OCI-M1 (cell line): ENCODE data around the gene TRIP6.
"Not testable (repeated sequence)": the region's sequence is repeated elsewhere in the genome, so short reads cannot be mapped to it uniquely, and the experiment has no call there.

ENCODE experiments used
- DNase-seq: peaks from one replicate; lab custom pipeline; 2025; lab: John Stamatoyannopoulos, UW

Gene TRIP6

GRCh38 chr7:100839361-100839760 lies 27.8 kb upstream of the TRIP6 start:
- no peak for DNase-seq

- no peak for DNase-seq
Measured at GRCh38 chr7:100840470-100841100, 26.6 kb upstream of the TRIP6 start.

- no peak for DNase-seq
Measured at GRCh38 chr7:100847360-100847759, 19.8 kb upstream of the TRIP6 start.

GRCh38 chr7:100852048-100852872 lies 14.9 kb upstream of the TRIP6 start, which contains the start of gene SLC12A9:
SLC12A9 (plus strand) TSS chr7:100852713; CDS start chr7:100854198, 1,485 bp downstream.
- peak; percentile 96 for DNase-seq

- no peak for DNase-seq
Measured at GRCh38 chr7:100854146-100854895, 12.9 kb upstream of the TRIP6 start.

- not testable (repeated sequence) for DNase-seq
Measured at GRCh38 chr7:100854899-100855298, 12.3 kb upstream of the TRIP6 start.

GRCh38 chr7:100855515-100855914 lies 11.7 kb upstream of the TRIP6 start:
- DNase-seq = no peak

- no peak for DNase-seq
Measured at GRCh38 chr7:100856871-100857282, 10.3 kb upstream of the TRIP6 start.

GRCh38 chr7:100859856-100860255 lies 7.3 kb upstream of the TRIP6 start:
- no peak for DNase-seq

GRCh38 chr7:100860702-100861615 lies 6.2 kb upstream of the TRIP6 start:
- no peak for DNase-seq

- no peak for DNase-seq
Measured at GRCh38 chr7:100861616-100861985, 5.6 kb upstream of the TRIP6 start.

GRCh38 chr7:100863406-100863950 lies 3.7 kb upstream of the TRIP6 start:
- DNase-seq = peak; percentile 62

- no peak for DNase-seq
Measured at GRCh38 chr7:100864263-100864845, 2.8 kb upstream of the TRIP6 start.

- no peak for DNase-seq
Measured at GRCh38 chr7:100865372-100865911, 1.7 kb upstream of the TRIP6 start.

- DNase-seq = no peak
Measured at GRCh38 chr7:100865938-100866728, 1.1 kb upstream of the TRIP6 start.

- no peak for DNase-seq
Measured at GRCh38 chr7:100866729-100867039, 503 bp upstream of the TRIP6 start.

GRCh38 chr7:100867776-100868485 lies 744 bp downstream of the TRIP6 start:
- DNase-seq = no peak

- DNase-seq = no peak
Measured at GRCh38 chr7:100873599-100874299, 6.6 kb downstream of the TRIP6 start.

GRCh38 chr7:100874300-100874576 lies 7.1 kb downstream of the TRIP6 start:
- no peak for DNase-seq
